HS-5 (cell line): ENCODE results near the gene LIF.

ENCODE experiments used
- DNase-seq: peaks from one replicate; pipeline ENCODE4 v3.0.0-alpha.2; 2012; ENCODE audit warnings: low read depth

The LIF gene

GRCh38 chr22:30245985-30246813, at the start of gene LIF:
LIF (minus strand) TSS chr22:30246759; CDS start chr22:30246695, 64 bp downstream.
- no peak for DNase-seq

GRCh38 chr22:30296324-30296723, 49.8 kb upstream of the LIF start:
- DNase-seq: no peak

- DNase-seq: no peak
These were observed 49.0 kb upstream of the LIF start for GRCh38 chr22:30295576-30295975.

GRCh38 chr22:30294830-30295229, 48.3 kb upstream of the LIF start:
- no peak for DNase-seq

GRCh38 chr22:30294066-30294465, 47.5 kb upstream of the LIF start:
- DNase-seq: no peak

- DNase-seq: no peak
These were observed 46.5 kb upstream of the LIF start for GRCh38 chr22:30293026-30293425.

- no peak for DNase-seq
These were observed 45.8 kb upstream of the LIF start for GRCh38 chr22:30292069-30292970.

GRCh38 chr22:30291058-30291892, 44.7 kb upstream of the LIF start:
- DNase-seq: no peak

- DNase-seq: no peak
These were observed 43.9 kb upstream of the LIF start for GRCh38 chr22:30290342-30291057.

GRCh38 chr22:30289980-30290313, 43.4 kb upstream of the LIF start:
- DNase-seq: no peak

- peak; percentile 88 for DNase-seq
These were observed 42.8 kb upstream of the LIF start, which contains the start of gene CASTOR1 for GRCh38 chr22:30289141-30289979. CASTOR1 (minus strand) TSS chr22:30289505; CDS start chr22:30289497, 8 bp downstream.

- no peak for DNase-seq
These were observed 42.0 kb upstream of the LIF start for GRCh38 chr22:30288419-30289140.

GRCh38 chr22:30287648-30288418, 41.3 kb upstream of the LIF start:
- peak; percentile 60 for DNase-seq

- DNase-seq: no peak
These were observed 40.5 kb upstream of the LIF start for GRCh38 chr22:30286813-30287647.

GRCh38 chr22:30286331-30286730, 39.8 kb upstream of the LIF start:
- no peak for DNase-seq

GRCh38 chr22:30285846-30286200, 39.3 kb upstream of the LIF start:
- no peak for DNase-seq

- DNase-seq: no peak
These were observed 38.8 kb upstream of the LIF start for GRCh38 chr22:30285176-30285845.

- no peak for DNase-seq
These were observed 38.1 kb upstream of the LIF start for GRCh38 chr22:30284666-30285065.
